T47D (cell line): Measurements from ENCODE around the gene NCAPH2.
"Not testable (repeated sequence)": the region's sequence is repeated elsewhere in the genome, so short reads cannot be mapped to it uniquely, and the experiment has no call there.

Experiments
- DNase-seq, 2 experiments: peaks; one replicate each; pipeline versions ENCODE4 v3.0.0 to v3.0.0-alpha.2; 2011 to 2012; ENCODE audit warnings: low read depth in 1 of 2, low spot score in 1 of 2
- JUND ChIP-seq: IDR thresholded peaks from 2 replicates; pipeline ENCODE4 v1.6.1; 2012; ENCODE audit warnings: low read depth
- in situ Hi-C: cut with HindIII; loops from 2 replicates; pipeline ENCODE4 v1.10.0; 2016; ENCODE audit warnings: low sequenced_read_pairs, low pct_unique_long_range_greater_than_20kb

The NCAPH2 gene

DNA sequence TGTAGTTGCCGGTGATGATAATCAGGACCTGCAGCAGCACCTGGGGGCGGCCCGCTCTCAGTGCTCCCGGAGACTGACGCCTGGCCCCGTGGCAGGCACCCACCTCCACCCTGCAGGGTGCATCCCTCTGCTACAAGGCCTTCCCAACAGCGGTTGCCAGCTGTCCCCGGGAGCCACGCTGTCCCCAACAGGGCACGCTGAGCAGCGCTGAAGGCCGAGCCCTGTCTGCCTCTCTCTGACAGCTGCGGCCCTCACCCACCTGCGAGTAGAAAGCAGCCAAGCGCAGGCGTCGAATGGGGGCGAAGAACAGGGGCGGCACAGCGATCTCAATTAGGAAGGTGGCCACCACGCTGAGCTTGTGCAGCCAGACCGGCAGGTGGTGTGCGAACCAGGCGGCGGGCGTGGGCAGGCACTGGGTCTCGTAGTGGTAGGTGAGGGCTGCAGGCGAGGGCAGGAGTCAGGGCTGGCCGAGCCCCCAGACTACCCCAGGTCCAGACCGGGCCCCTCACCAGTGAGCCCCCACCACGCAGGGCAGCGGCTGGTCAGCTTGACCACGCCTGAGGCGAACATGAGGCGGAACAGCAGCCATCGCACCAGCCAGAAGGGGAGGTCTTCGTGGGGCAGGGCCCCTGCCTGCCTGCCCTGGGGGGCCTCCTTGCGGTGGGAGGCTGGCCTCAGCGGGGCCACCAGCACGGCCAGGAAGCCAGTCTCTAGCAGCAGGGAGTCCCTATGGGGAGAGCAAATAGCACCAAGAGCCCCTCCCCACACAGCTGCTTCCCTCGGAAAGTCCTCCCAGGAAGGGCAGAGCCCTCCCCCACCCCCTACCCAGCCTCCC is 2.0 kb upstream of the NCAPH2 start:
- TF ChIP-seq JUND = no peak
- in situ Hi-C loops = no loop called here
- DNase-seq = no peak

DNA sequence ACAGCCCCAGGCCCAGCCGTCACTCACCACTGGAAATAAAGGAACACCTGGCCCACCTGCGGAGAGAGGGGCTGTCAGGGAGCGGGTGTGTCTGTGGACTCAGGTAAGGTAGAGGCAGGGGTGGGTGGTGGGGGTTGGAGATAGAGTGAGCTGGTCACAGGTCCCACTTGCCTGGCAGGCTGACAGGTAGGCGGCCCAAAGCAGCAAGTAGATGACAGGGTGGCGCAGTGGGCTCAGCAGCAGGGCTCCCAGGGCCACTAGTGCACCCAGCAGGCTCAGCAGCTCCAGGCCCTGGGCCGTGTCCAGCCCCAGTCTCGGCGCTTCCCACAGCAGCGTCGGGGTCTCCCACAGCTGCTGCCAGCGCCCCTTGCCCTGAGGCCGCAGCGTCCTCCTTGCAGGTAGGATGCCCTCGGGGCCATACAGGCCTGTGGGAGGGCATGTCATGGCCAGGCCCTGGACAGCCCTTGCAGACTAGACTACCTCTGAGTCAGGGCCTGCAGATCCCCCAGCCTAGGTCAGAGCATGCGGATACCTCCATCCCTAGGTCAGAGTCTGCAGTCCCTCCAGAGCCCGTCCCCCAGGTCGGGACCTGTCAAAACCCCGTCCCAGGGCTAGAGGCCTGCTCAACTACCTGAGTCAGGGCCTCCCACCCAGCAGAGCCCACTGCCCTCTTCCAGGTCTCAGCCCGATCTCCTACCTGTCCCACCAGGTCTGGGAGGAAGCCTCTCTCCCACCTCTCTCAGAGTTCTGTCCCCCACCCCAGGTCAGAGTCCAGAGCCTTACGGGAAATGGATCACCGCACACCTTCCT is 1.2 kb upstream of the NCAPH2 start:
- no peak for DNase-seq
- no peak for TF ChIP-seq JUND
- in situ Hi-C loops = no loop called here

DNA sequence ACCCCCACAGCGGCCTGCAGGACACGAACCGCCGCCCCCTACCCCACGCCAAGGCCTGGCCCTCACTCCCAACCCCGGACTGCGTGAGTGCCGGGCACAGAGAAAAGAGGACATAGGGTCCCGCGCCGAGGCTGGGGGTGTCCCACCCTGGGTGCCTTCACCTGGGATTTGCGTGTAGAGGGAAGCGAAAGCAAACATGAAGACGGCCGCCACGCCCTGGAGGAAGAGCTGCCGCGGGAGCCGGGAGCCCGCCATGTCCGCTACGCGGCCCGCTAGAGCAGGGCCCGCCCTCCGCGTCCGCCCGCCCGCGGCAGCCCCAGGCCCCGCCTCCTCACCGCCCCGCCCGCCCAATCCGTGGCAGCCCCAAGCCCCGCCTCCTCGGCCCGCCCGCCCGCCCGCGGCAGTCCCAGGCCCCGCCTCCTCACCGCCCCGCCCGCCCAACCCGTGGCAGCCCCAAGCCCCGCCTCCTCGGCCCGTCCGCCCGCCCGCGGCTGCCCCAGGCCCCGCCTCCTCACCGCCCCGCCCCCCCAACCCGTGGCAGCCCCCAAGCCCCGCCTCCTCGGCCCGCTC is 518 bp upstream of the NCAPH2 start, which contains the start of gene LMF2:
Gene LMF2 (minus strand): TSS at position 282 of the 570 bp plus-strand sequence. CDS start 27 bp downstream, at position 255.
- TF ChIP-seq JUND = no peak
- peak in 1 of 2 experiments; percentile 81 for DNase-seq
- in situ Hi-C loops = no loop called here

DNA sequence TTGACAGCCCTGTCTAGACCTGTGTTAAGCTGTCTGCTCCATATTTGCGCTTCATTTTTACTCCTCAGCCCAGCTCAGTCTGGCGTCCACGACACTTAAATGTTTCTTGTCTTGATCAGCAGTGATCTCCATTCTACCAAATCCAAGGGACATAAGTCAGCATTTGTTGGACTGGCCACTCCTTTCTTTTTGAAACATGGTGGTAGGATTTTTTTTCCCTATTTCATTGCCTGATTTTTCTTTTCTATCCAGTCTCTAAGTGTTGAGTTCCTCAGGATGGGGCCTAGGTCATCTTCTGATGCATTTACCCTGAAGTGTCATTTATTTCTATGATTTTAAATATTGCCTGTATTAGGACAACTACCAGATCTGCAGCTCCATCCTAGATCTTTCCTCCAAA is 873 bp downstream of the NCAPH2 start:
- in situ Hi-C loops = no loop called here
- DNase-seq = no peak
- no peak for TF ChIP-seq JUND

DNA sequence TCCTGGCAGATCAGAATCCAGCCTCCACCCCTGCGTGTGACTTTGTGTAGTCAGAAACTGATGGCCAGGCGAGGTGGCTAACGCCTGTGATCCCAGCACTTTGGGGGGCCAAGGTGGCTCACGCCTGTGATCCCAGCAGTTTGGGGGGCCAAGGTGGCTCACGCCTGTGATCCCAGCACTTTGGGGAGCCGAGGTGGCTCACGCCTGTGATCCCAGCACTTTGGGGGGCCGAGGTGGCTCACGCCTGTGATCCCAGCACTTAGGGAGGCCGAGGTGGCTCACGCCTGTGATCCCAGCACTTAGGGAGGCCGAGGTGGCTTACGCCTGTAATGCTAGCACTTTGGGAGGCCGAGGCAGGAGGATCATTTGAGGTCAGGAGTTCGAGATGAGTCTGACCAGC is 5.2 kb downstream of the NCAPH2 start:
- in situ Hi-C loops = no loop called here
- no peak for DNase-seq
- no peak for TF ChIP-seq JUND

DNA sequence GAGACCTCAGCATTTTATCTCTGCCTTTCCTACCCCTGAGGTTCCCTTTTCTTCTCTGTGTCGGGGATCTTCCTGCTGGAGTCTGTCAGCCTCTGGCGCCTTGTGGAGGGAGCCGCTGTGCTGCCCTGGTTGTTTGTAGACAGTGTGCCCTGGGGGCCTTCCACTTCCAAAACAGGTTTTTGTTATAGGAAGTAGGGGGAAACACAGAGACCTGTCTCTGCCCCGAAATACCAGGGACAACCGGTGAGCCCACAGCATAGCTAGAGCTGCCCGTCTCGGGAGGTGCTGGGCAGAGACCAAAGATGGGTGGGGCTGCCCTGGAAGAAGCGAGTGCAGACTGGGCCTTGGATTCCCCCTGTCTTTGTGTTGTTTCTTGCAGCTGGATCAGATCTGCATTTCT is 8.0 kb downstream of the NCAPH2 start:
- no peak for TF ChIP-seq JUND
- in situ Hi-C loops = no loop called here

DNA sequence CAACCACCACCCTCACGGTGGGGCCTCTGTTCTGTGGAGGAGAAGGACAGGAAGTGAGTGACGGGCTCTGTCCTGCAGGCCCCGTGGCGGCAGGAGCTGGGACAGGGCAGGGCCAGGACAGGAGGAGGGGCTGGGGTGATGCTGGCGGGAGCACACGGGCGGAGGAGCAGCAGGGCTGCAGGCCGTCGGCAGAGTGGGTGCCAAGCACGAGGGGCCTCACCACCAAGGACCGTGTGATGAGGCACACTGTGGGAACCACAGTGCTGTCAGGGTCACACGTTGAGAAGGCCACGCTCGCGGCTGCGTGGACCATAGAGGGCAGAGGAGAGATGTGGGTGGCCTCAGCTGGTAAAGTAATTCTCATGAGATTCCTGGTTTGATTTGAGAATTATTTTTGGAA is 8.9 kb downstream of the NCAPH2 start:
- TF ChIP-seq JUND = no peak
- DNase-seq = no peak
- in situ Hi-C loops = no loop called here

More for the DNA sequence above, 8.0 kb downstream of the NCAPH2 start:
- peak; percentile 45 to 73 for DNase-seq

DNA sequence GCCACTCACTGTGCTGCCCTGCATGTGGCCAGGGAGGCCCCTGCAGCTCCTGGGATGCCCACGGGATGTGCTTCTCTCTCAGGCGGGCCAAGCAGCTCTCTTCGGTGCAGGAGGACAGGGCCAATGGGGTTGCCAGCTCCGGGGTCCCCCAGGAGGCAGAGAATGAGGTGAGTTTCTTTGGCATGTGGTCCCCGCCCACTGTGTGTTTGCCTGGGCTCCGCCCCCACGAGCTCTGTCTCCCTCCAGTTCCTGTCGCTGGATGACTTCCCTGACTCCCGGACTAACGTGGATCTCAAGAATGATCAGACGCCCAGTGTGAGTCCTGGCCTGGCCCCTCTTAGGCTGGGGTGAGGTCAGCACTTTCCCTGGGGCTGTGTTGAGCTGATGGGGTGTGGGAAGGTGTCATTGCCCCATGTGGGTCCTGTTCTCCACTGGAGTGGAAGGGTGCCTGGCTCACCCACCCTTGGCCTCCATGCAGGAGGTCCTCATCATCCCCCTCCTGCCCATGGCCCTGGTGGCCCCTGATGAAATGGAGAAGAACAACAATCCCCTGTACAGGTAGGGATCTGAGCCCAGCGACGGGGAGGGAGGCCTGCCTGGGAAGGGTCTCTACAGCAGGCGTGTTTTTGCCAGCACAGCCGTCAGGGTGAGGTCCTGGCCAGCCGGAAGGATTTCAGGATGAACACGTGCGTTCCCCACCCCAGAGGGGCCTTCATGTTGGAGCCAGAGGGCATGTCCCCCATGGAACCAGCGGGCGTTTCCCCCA is 9.7 kb downstream of the NCAPH2 start:
- no peak for TF ChIP-seq JUND
- DNase-seq = no peak
- in situ Hi-C loops = no loop called here

DNA sequence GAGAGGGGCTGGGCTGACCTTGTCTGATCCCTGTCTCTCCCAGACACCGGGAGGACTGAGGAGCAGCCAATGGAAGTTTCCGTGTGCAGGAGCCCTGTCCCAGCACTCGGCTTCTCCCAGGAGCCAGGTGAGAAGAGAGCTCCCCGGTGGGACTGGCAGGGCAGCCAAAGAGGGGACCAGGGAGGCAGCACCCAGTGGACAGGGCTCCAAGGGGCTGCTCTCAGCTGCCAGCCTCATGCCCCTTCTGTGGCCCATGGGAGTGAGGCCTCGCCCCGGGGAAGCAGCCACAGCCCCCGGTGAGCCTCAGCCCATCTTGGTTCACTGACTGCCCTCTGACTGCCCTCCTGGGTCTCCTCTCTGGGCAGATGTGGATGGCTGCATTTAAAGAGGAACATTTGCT is 10.6 kb downstream of the NCAPH2 start:
- no peak for TF ChIP-seq JUND
- DNase-seq = no peak
- in situ Hi-C loops = no loop called here

DNA sequence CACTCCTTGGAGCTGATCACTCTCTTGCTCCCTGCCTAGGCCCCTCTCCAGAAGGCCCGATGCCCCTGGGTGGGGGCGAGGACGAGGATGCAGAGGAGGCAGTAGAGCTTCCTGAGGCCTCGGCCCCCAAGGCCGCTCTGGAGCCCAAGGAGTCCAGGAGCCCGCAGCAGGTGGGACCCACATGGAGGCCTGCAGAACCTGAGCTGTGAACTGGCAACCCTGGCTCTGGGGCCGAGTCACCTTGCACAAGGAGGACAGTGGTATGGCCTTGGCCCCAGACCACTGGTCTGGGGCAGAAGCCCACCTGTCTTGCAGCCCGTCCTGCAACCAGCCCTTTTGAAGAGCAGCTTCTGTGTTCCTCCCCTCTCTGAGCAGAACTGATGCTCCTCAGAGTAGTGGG is 11.1 kb downstream of the NCAPH2 start:
- no peak for TF ChIP-seq JUND
- in situ Hi-C loops = no loop called here
- no peak for DNase-seq

DNA sequence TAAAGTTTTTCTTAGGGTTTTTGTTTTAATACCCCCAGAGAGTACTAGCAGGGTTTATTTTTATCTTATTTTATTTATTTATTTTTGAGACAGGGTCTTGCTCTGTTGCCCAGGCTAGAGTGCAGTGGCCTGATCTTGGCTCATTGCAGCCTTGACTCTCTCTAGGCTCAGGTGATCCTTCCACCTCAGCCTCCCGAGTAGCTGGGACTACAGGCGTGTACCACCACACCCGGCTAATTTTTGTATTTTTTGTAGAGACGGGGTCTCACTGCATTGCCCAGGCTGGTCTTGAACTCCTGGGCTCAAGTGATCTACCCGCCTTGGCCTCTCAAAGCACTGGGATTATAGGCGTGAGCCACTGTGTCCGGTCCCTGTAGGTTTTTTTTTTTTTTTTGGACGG is 12.2 kb downstream of the NCAPH2 start:
- in situ Hi-C loops, DNase-seq: not testable (repeated sequence)

DNA sequence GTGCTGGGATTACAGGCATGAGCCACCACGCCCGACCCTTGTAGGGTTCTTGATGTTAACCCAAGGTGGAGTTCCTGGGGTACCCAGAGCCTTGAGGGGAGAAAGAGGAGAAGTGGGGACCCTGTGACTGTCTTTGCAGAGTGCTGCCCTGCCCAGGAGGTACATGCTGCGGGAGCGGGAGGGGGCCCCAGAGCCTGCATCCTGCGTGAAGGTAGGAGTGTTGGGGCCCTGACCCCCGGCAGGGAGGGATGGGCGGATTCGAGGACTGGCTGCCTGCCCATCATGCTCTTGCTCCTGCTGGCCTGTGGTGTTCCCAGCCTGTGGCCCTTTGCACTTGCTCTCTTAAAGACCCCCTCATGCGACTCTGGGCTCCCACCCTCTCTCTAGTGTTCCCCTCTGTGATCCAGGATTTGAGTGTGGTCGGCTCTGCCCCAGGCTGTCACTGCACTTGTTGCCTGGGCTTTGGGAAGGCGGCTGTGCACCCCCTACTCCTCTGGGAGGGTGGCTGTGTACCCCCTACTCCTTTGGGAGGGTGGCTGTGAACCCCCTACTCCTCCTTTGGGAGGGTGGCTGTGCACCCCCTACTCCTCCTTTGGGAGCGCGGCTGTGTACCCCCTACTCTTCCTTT is 12.9 kb downstream of the NCAPH2 start:
- DNase-seq = no peak
- no peak for TF ChIP-seq JUND
- in situ Hi-C loops = no loop called here
